ENCODE data around the gene KLHL26. TPM values are rescaled to one million over a fixed set of nuclear protein-coding genes. Genes with fewer than 3 reads are reported as not detected.

The KLHL26 gene
- polyA plus RNA-seq, 1 donor from 2014 or later, result 4.7 TPM

- no peaks in the 10 kb centered on the region for H3K27me3 ChIP-seq (ENCODE audit: insufficient read depth, low read depth, low read length)
- no peaks in the 10 kb centered on the region for H3K79me2 ChIP-seq (replicated peaks; ENCODE audit: insufficient read depth, low read length)
- H3K36me3 ChIP-seq (ENCODE audit: insufficient read depth, low read length), result no peaks in the 10 kb centered on the region
- TF ChIP-seq RAD21 (conservative IDR thresholded peaks at IDR 0.05) (no peak), EP300 (conservative IDR thresholded peaks at IDR 0.05; ENCODE audit: poor library complexity, severe bottlenecking) (no peak), EZH2 (IDR thresholded peaks at IDR 0.05; ENCODE audit: borderline replicate concordance, insufficient read depth, low read length, poor library complexity, severe bottlenecking) (no peak), TAF1 (IDR thresholded peaks at IDR 0.05; ENCODE audit: low read depth) (no peak), POLR2AphosphoS5 (IDR thresholded peaks at IDR 0.05) (no peak), CTCF (IDR thresholded peaks at IDR 0.05; ENCODE audit: poor library complexity, severe bottlenecking) (no peak), MXI1 (conservative IDR thresholded peaks at IDR 0.05; ENCODE audit: poor library complexity, severe bottlenecking) (no peak), SMC3 (conservative IDR thresholded peaks at IDR 0.05; ENCODE audit: poor library complexity) (no peak)
- TF ChIP-seq, protein P1, sequence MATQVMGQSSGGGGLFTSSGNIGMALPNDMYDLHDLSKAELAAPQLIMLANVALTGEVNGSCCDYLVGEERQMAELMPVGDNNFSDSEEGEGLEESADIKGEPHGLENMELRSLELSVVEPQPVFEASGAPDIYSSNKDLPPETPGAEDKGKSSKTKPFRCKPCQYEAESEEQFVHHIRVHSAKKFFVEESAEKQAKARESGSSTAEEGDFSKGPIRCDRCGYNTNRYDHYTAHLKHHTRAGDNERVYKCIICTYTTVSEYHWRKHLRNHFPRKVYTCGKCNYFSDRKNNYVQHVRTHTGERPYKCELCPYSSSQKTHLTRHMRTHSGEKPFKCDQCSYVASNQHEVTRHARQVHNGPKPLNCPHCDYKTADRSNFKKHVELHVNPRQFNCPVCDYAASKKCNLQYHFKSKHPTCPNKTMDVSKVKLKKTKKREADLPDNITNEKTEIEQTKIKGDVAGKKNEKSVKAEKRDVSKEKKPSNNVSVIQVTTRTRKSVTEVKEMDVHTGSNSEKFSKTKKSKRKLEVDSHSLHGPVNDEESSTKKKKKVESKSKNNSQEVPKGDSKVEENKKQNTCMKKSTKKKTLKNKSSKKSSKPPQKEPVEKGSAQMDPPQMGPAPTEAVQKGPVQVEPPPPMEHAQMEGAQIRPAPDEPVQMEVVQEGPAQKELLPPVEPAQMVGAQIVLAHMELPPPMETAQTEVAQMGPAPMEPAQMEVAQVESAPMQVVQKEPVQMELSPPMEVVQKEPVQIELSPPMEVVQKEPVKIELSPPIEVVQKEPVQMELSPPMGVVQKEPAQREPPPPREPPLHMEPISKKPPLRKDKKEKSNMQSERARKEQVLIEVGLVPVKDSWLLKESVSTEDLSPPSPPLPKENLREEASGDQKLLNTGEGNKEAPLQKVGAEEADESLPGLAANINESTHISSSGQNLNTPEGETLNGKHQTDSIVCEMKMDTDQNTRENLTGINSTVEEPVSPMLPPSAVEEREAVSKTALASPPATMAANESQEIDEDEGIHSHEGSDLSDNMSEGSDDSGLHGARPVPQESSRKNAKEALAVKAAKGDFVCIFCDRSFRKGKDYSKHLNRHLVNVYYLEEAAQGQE (IDR thresholded peaks at IDR 0.05; ENCODE audit: borderline replicate concordance), result no peak
- H3K9me3 ChIP-seq (ENCODE audit: low read length), result no peaks in the 10 kb centered on the region
- H4K20me1 ChIP-seq (ENCODE audit: insufficient read depth), result no peaks in the 10 kb centered on the region
- H3K9ac ChIP-seq (ENCODE audit: low read length), result no peak overlapping the region
- H3K4me2 ChIP-seq (ENCODE audit: low read length), result no peak overlapping the region
- H3K4me3 ChIP-seq (ENCODE audit: low read length), result no peak overlapping the region
- no peak overlapping the region for H2AFZ ChIP-seq (ENCODE audit: low read depth, low read length)
- no peaks in the 10 kb centered on the region for H3F3A ChIP-seq (ENCODE audit: insufficient read depth, low read length, poor library complexity, severe bottlenecking)
- H3K27ac ChIP-seq (ENCODE audit: low read length), result no peak overlapping the region
- H3K9me2 ChIP-seq (ENCODE audit: insufficient read depth, low read length), result no peaks in the 10 kb centered on the region
Measured at GRCh38 chr19:18672044-18672451, 35.2 kb downstream of the KLHL26 start.

DNA sequence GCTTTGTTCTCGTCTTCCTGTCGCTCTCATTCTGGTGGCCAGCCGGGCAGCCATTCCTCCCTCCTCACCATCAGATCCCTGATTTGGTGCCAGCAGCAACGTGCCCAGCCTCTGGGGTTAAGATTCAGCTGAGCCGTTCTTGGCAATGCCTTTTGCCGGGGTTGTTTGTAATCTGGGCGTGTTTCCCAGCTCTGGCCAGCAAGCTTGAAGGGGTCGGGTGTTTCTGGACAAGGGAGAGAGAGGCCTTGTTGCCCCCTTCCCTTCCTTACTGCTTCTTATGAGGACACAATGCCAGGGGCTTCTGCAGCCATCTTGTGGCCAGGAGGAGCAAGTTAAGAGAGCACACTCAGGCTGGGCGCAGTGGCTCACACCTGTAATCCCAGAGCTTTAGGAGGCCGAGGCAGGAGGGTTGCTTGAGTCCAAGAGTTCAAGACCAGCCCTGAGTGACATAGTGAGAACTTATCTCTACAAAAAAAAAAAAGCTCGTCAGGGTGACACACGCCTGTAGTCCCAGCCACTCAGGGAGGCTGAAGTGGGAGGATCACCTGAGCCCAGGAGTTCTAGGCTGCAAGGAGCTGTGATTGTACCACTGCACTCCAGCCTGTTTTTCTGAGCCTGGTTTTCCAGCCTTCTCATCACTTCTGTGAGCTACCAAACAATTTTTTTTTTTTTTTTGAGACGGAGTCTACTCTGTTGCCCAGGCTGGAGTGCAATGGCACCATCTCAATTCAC is 35.9 kb downstream of the KLHL26 start:
- no peak for TF ChIP-seq CTCF (IDR thresholded peaks at IDR 0.05; ENCODE audit: poor library complexity, severe bottlenecking)
- no peak for TF ChIP-seq MXI1 (conservative IDR thresholded peaks at IDR 0.05; ENCODE audit: poor library complexity, severe bottlenecking)
- TF ChIP-seq, protein P1 (IDR thresholded peaks at IDR 0.05; ENCODE audit: borderline replicate concordance), result no peak
- no peak for TF ChIP-seq EZH2 (IDR thresholded peaks at IDR 0.05; ENCODE audit: borderline replicate concordance, insufficient read depth, low read length, poor library complexity, severe bottlenecking)
- no peak for TF ChIP-seq RAD21 (conservative IDR thresholded peaks at IDR 0.05)
- H3K4me2 ChIP-seq (ENCODE audit: low read length), result no peak overlapping the region
- H3K27ac ChIP-seq (ENCODE audit: low read length), result no peak overlapping the region

More for the DNA sequence above, 35.9 kb downstream of the KLHL26 start:
- Histone ChIP-seq H3K4me3 (ENCODE audit: low read length) (no peak overlapping the region), H3K9ac (ENCODE audit: low read length) (no peak overlapping the region), H4K20me1 (ENCODE audit: insufficient read depth) (no peaks in the 10 kb centered on the region), H3K36me3 (ENCODE audit: insufficient read depth, low read length) (no peaks in the 10 kb centered on the region), H3K9me2 (ENCODE audit: insufficient read depth, low read length) (no peaks in the 10 kb centered on the region), H3K9me3 (ENCODE audit: low read length) (no peaks in the 10 kb centered on the region), H2AFZ (ENCODE audit: low read depth, low read length) (no peak overlapping the region), H3K79me2 (replicated peaks; ENCODE audit: insufficient read depth, low read length) (no peaks in the 10 kb centered on the region), H3F3A (ENCODE audit: insufficient read depth, low read length, poor library complexity, severe bottlenecking) (no peaks in the 10 kb centered on the region), H3K27me3 (ENCODE audit: insufficient read depth, low read depth, low read length) (no peaks in the 10 kb centered on the region)

Data from neural cell (in vitro differentiated cells).